Prostate gland (tissue), 2 donors: ENCODE results near the gene SHISAL1. TPM values are rescaled to one million over a fixed set of nuclear protein-coding genes. Genes with fewer than 3 reads are reported as not detected.
"Not testable (repeated sequence)": the region's sequence is repeated elsewhere in the genome, so short reads cannot be mapped to it uniquely, and the experiment has no call there.

ENCODE experiments used
- DNase-seq: peaks from one replicate; pipeline ENCODE4 v3.0.0-alpha.2; 2019; ENCODE audit warnings: low spot score
- H3K27ac ChIP-seq, 2 donors: fragments of 200-600 bp; sonication (generic); 2 replicates each; pipeline ENCODE4 v1.5.1; 2017 to 2019
- H3K27me3 ChIP-seq: fragments of 200-600 bp; sonication (generic); replicated peaks from 2 replicates; pipeline ENCODE4 v1.5.1; 2019; ENCODE audit not compliant: insufficient read depth
- H3K36me3 ChIP-seq, 2 donors: fragments of 200-600 bp; sonication (generic); 1 replicate in 1 of 2; 2 replicates in 1 of 2; pipeline versions ENCODE4 v1.5.1 to v1.8.1; 2017 to 2019
- H3K4me1 ChIP-seq: fragments of 200-600 bp; sonication (generic); replicated peaks from 2 replicates; pipeline ENCODE4 v1.5.1; 2019
- H3K4me3 ChIP-seq, 2 donors: fragments of 200-600 bp; sonication (generic); 2 replicates each; pipeline ENCODE4 v1.5.1; 2017 to 2019
- H3K9me3 ChIP-seq: fragments of 200-600 bp; sonication (generic); 2 replicates; pipeline ENCODE4 v1.5.1; 2017
- POLR2A ChIP-seq: fragments of 450-650 bp; IDR thresholded peaks from one replicate; pipeline ENCODE4 v1.6.1; 2016; ENCODE audit warnings: antibody characterized with exemption, mild to moderate bottlenecking
- POLR2AphosphoS5 ChIP-seq: sonication (generic); formaldehyde crosslinking; IDR thresholded peaks from one replicate; pipeline ENCODE4 v1.6.1; 2017; ENCODE audit warnings: antibody characterized with exemption
- WGBS: methylation state at CpG from one replicate; pipeline ENCODE4 v1.1.5; 2018; 5-methylcytosine and 5-hydroxymethylcytosine counted together
- intact Hi-C: fragments of 100-400 bp; cut with DNase I; formaldehyde crosslinking; loops from one replicate; pipeline ENCODE4 v1.14.2; 2022
- total RNA-seq, 2 donors: library from RNA; depleted of rRNA; stranded (reverse); fragments of >200 nt; gene quantifications; one replicate each; pipeline ENCODE4 v1.1.0, GENCODE V29; 2016
- TF ChIP-seq, protein P1 (sequence below), 4 experiments: fragments of 200-600 bp in 2 of 4; fragments of 450-650 bp in 2 of 4; sonication (generic) in 2 of 4; IDR thresholded peaks; 1 replicate in 3 of 4; 2 replicates in 1 of 4; pipeline ENCODE4 v1.5.1; 2016 to 2019; ENCODE audit warnings: antibody characterized with exemption in 4 of 4, mild to moderate bottlenecking in 2 of 4, moderate library complexity in 2 of 4

The SHISAL1 gene
- total RNA-seq, 2 donors from 2014 or later = 1.8 to 7.8 TPM

DNA sequence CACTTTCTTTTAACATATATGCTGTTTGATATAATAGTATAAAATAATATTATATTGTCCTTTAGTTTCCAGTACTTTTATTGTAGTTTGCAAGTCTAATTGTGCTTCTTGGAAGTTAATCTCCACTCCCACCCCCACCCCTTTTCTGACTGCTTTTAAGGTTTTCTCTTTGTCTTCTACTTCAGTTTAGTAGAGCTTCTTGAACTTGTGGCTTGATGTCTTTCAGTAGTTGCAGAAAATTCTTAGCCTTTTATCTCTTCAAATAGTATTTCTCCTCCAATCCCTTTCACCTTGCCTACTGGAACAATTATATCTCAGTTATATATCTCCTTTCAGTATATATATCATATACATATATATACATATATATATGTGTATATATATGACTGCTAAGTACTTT, 75.5 kb downstream of the SHISAL1 start:
- H3K27me3 ChIP-seq = no peaks in the 10 kb centered on the region
- no peaks in the 10 kb centered on the region for H3K9me3 ChIP-seq
- H3K4me3 ChIP-seq = no peak overlapping the region
- H3K4me1 ChIP-seq = no peaks in the 10 kb centered on the region
- intact Hi-C loops = no loop called here
- TF ChIP-seq POLR2A (no peak), POLR2AphosphoS5 (no peak)
- TF ChIP-seq, protein P1, sequence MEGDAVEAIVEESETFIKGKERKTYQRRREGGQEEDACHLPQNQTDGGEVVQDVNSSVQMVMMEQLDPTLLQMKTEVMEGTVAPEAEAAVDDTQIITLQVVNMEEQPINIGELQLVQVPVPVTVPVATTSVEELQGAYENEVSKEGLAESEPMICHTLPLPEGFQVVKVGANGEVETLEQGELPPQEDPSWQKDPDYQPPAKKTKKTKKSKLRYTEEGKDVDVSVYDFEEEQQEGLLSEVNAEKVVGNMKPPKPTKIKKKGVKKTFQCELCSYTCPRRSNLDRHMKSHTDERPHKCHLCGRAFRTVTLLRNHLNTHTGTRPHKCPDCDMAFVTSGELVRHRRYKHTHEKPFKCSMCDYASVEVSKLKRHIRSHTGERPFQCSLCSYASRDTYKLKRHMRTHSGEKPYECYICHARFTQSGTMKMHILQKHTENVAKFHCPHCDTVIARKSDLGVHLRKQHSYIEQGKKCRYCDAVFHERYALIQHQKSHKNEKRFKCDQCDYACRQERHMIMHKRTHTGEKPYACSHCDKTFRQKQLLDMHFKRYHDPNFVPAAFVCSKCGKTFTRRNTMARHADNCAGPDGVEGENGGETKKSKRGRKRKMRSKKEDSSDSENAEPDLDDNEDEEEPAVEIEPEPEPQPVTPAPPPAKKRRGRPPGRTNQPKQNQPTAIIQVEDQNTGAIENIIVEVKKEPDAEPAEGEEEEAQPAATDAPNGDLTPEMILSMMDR (IDR thresholded peaks at IDR 0.05) = no peak
- H3K27ac ChIP-seq = no peak overlapping the region
- H3K36me3 ChIP-seq = no peaks in the 10 kb centered on the region
- no peak for DNase-seq

DNA sequence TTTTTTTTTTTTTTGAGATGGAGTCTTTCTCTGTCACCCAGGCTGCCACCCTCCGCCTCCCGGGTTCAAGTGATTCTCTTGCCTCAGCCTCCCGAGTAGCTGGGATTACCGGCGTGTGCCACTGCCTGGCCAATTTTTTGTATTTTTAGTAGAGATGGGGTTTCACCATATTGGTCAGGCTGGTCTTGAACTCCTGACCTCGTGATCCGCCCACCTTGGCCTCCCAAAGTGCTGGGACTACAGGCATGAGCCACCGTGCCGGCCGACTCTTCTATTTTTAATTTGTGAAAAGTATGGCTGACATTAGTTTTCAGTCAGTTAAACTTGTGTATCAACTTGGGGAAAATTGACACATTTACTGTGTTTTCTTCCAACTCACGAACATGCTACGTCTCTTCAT, 78.4 kb downstream of the SHISAL1 start:
- intact Hi-C loops, H3K4me3 ChIP-seq, DNase-seq, H3K27me3 ChIP-seq, H3K9me3 ChIP-seq, H3K4me1 ChIP-seq, H3K36me3 ChIP-seq, H3K27ac ChIP-seq: not testable (repeated sequence)
- WGBS = 92% methylated on average over 12 of the region's 12 CpGs

DNA sequence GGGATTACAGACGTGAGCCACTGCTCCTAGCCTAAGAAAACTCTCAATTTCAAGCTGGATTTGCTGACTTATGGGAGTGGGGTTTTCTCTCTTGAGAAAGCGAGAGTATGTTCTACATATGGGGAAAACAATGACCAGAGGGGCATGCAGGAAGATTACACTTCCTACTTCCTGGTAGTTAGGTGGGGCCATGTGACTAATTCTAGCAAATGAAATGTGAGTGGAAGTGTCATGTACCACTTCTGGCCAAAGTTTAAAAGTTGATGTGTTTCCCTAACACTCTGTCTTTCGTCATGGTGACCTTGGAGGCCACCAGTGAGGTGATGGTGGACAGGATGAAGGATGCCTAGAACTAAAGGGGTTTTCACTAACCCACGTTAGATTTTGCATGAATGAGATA, 81.5 kb downstream of the SHISAL1 start:
- DNase-seq = no peak
- WGBS = 92% methylated on average over 4 of the region's 4 CpGs
- TF ChIP-seq POLR2AphosphoS5 (no peak), POLR2A (no peak)
- TF ChIP-seq, protein P1 (IDR thresholded peaks at IDR 0.05) = no peak
- Histone ChIP-seq H3K36me3 (no peaks in the 10 kb centered on the region), H3K27me3 (no peaks in the 10 kb centered on the region), H3K27ac (no peak overlapping the region), H3K9me3 (no peaks in the 10 kb centered on the region), H3K4me1 (no peaks in the 10 kb centered on the region), H3K4me3 (no peak overlapping the region)
- intact Hi-C loops = no loop called here

DNA sequence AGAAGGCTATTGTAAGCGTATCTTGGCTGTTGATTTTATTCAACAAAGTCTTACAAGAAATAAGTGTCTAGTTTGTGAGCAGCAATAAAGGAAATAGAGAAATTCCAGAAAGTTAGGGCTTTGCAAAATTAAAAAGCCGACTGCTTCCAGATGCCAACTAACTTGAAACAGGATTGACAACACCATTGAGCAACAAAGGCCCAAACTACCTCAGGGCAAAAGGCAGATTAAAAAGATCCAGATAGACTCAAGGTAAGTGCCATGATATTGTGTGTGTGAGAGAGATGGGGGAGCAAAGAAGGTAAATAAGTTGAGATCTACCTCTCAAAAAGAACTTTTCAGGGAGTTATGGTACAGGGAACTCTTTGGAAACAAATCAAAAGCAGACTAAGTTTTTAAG, 82.9 kb downstream of the SHISAL1 start:
- no peak overlapping the region for H3K27ac ChIP-seq
- 51% methylated on average over 2 of the region's 2 CpGs for WGBS
- no peaks in the 10 kb centered on the region for H3K27me3 ChIP-seq
- no peaks in the 10 kb centered on the region for H3K36me3 ChIP-seq
- H3K4me3 ChIP-seq = no peak overlapping the region
- H3K9me3 ChIP-seq = no peaks in the 10 kb centered on the region
- no peak for TF ChIP-seq POLR2AphosphoS5
- TF ChIP-seq, protein P1 (IDR thresholded peaks at IDR 0.05) = no peak
- TF ChIP-seq POLR2A = no peak
- no peak for DNase-seq
- H3K4me1 ChIP-seq = no peaks in the 10 kb centered on the region
- intact Hi-C loops = no loop called here

DNA sequence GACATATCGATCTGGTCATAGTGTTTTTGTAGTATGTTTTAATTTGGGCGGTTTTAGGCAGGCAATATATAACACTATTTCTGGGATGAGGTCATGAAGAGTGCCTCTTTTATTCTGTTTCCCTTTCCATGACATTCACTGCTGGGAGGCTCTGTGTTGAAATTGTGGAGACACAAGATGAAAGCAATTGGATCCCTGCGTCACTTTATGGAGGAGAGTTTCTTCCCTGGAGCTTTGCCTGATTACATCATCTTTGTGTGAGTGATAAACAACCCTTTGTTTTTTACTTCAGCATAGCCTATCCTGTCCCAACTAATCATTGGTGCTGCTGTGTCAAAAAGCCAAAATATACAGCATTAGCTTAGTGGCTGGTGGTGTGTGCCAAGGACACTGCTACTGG, 83.4 kb downstream of the SHISAL1 start:
- Histone ChIP-seq H3K9me3 (no peaks in the 10 kb centered on the region), H3K4me3 (no peak overlapping the region), H3K36me3 (no peaks in the 10 kb centered on the region), H3K27me3 (no peaks in the 10 kb centered on the region), H3K27ac (no peak overlapping the region), H3K4me1 (no peaks in the 10 kb centered on the region)
- TF ChIP-seq, protein P1 (IDR thresholded peaks at IDR 0.05) = no peak
- no peak for TF ChIP-seq POLR2A
- TF ChIP-seq POLR2AphosphoS5 = no peak
- intact Hi-C loops = no loop called here
- WGBS = 72% methylated on average over 3 of the region's 3 CpGs
- no peak for DNase-seq
